ENCODE results near the gene ZNF722.
"Not testable (repeated sequence)": the region's sequence is repeated elsewhere in the genome, so short reads cannot be mapped to it uniquely, and the experiment has no call there.

ZNF722 gene

GRCh38 chr7:63998549-63998948 lies at the start of gene ZNF722:
TSS of gene ZNF722 (plus strand) at chr7:63998849. CDS start at chr7:63998962, 113 bp downstream.
- no peak for DNase-seq (ENCODE audit: low read depth, low spot score)

DNA sequence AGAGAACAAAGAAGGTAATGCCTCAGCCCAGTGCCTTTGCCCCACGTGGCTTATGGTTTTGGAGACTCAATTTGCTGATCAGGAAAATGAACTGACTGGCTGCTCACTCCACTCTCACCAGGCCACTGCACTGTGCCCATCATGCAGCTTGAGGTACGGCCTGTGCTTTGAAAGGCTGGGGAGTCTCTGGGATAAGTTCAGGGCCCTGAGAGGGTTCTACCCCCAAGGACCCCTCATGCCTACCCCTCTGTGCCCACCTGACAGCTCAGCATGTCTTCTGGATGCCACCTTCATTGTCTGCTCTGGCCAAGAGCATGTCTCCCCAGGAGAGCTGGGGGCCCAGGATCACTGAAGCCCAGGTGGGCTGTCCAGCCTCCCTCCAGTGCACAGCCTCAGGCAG lies 45.5 kb upstream of the ZNF722 start:
- DNase-seq (ENCODE audit: low read depth, low spot score): no peak

GRCh38 chr7:63968629-63969028 lies 30.0 kb upstream of the ZNF722 start:
- DNase-seq (ENCODE audit: low read depth, low spot score): no peak

- DNase-seq (ENCODE audit: low read depth, low spot score): not testable (repeated sequence)
These were observed 16.8 kb downstream of the ZNF722 start for GRCh38 chr7:64015496-64015895.

- no peak for DNase-seq (ENCODE audit: low read depth, low spot score)
These were observed 36.7 kb downstream of the ZNF722 start for GRCh38 chr7:64035388-64035787.

- DNase-seq (ENCODE audit: low read depth, low spot score): no peak
These were observed 38.4 kb downstream of the ZNF722 start for GRCh38 chr7:64037095-64037494.

GRCh38 chr7:64045301-64046040 lies 46.8 kb downstream of the ZNF722 start, which contains the start of gene ZNF727:
TSS of gene ZNF727 (plus strand) at chr7:64045434. CDS start at chr7:64045622, 188 bp downstream.
- no peak for DNase-seq (ENCODE audit: low read depth, low spot score)

GRCh38 chr7:64046041-64046389 lies 47.4 kb downstream of the ZNF722 start:
- DNase-seq (ENCODE audit: low read depth, low spot score): no peak
